Liver (tissue), 3 donors: Measurements from ENCODE around the gene C13orf42.

ENCODE experiments used
- CTCF ChIP-seq: fragments of 150-350 bp; IDR thresholded peaks from 2 replicates; pipeline ENCODE4 v1.5.1; 2017; ENCODE audit warnings: improper control_type of control experiment, low read depth, low read length; ENCODE audit not compliant: missing input control
- GABPA ChIP-seq, 2 donors: IDR thresholded peaks in 1 of 2; conservative IDR thresholded peaks in 1 of 2; 2 replicates each; pipeline ENCODE4 v1.6.1; 2016; ENCODE audit warnings: antibody characterized with exemption in 2 of 2, mild to moderate bottlenecking in 1 of 2, moderate library complexity in 1 of 2
- NR2F2 ChIP-seq: IDR thresholded peaks from 2 replicates; pipeline ENCODE4 v1.6.1; 2016; ENCODE audit warnings: antibody characterized with exemption
- REST ChIP-seq: IDR thresholded peaks from 2 replicates; pipeline ENCODE4 v1.6.1; 2016; ENCODE audit warnings: antibody characterized with exemption, mild to moderate bottlenecking
- TAF1 ChIP-seq: conservative IDR thresholded peaks from 2 replicates; pipeline ENCODE4 v1.6.1; 2016; ENCODE audit warnings: antibody characterized with exemption, mild to moderate bottlenecking
- donor health status: healthy.
- donor health status: healthy.

GRCh38 chr13:51064753-51065152, 46.3 kb downstream of the C13orf42 start:
- no peak for TF ChIP-seq REST
- no peak for TF ChIP-seq CTCF
- no peak for TF ChIP-seq GABPA (IDR thresholded peaks at IDR 0.05 in 1 of 2, conservative IDR thresholded peaks at IDR 0.05 in 1 of 2)
- TF ChIP-seq NR2F2, result no peak
- TF ChIP-seq TAF1, result no peak
